Adrenal gland (tissue), 12 donors: ENCODE data around the gene NCR3LG1. TPM values are rescaled to one million over a fixed set of nuclear protein-coding genes. Genes with fewer than 3 reads are reported as not detected.
"Not testable (repeated sequence)": the region's sequence is repeated elsewhere in the genome, so short reads cannot be mapped to it uniquely, and the experiment has no call there.

ENCODE experiments used
- DNase-seq, 7 donors: peaks; one replicate each; pipeline ENCODE4 v3.0.0-alpha.2; 2019 to 2020
- H3K27ac ChIP-seq, 5 donors: fragments of 200-600 bp; sonication (generic) in 4 of 5; 1 replicate in 3 of 5; 2 replicates in 2 of 5; pipeline versions ENCODE4 v1.5.1 to v1.8.0; 2016 to 2020; ENCODE audit warnings: mild to moderate bottlenecking in 1 of 5
- H3K27me3 ChIP-seq: fragments of 200-600 bp; 2 replicates; pipeline ENCODE4 v1.8.0; 2021
- H3K36me3 ChIP-seq, 2 donors: fragments of 200-600 bp; replicated peaks in 1 of 2; 1 replicate in 1 of 2; 2 replicates in 1 of 2; pipeline versions ENCODE4 v1.5.1 to v1.8.0; 2018 to 2022
- H3K4me1 ChIP-seq, 2 donors: fragments of 200-600 bp; replicated peaks in 1 of 2; 1 replicate in 1 of 2; 2 replicates in 1 of 2; pipeline versions ENCODE4 v1.5.1 to v1.8.0; 2018 to 2021
- H3K4me3 ChIP-seq, 4 donors: fragments of 200-600 bp; sonication (generic) in 3 of 4; one replicate each; pipeline ENCODE4 v1.5.1; 2016 to 2018
- H3K9me3 ChIP-seq, 3 donors: fragments of 200-600 bp; sonication (generic) in 1 of 3; replicated peaks in 1 of 3; 1 replicate in 2 of 3; 2 replicates in 1 of 3; pipeline versions ENCODE4 v1.5.1 to v1.8.0; 2016 to 2021
- POLR2A ChIP-seq, 2 donors: fragments of 450-650 bp; IDR thresholded peaks; one replicate each; pipeline ENCODE4 v1.6.1; 2017; ENCODE audit warnings: antibody characterized with exemption in 2 of 2, mild to moderate bottlenecking in 2 of 2, moderate library complexity in 1 of 2
- WGBS, 4 donors: extraction: QIAGEN DNeasy Blood & Tissue Kit in 2 of 4; methylation state at CpG; one replicate each; pipeline versions ENCODE4 v1.1.5 to v1.1.7; 2013 to 2017; 5-methylcytosine and 5-hydroxymethylcytosine counted together
- intact Hi-C, 2 donors: fragments of 100-400 bp; cut with DNase I; formaldehyde crosslinking; loops; one replicate each; pipeline versions ENCODE4 v1.14.1 to v1.15.0; 2022 to 2023
- polyA plus RNA-seq, 3 donors: library from polyadenylated mRNA; stranded (reverse); fragments of 200-250 nt in 2 of 3; fragments of 350-450 nt in 1 of 3; fragmentation: Illumina TruSeq in 1 of 3; extraction: RNeasy Lipid Tissue Mini Kit (QIAGEN cat#74804) in 1 of 3; gene quantifications; one replicate each; pipeline ENCODE4 v1.2.3, GENCODE V29; 2013 to 2014
- total RNA-seq, 9 donors: library from RNA; depleted of rRNA in 4 of 9; stranded (reverse); fragments of >200 nt in 4 of 9; fragments of 120-200 nt in 1 of 9; fragmentation: NEBNext Ultra II Directional in 1 of 9; extraction: Animal tissue kit (Norgen Biotek cat#: 25700) in 1 of 9; gene quantifications; one replicate each; pipeline versions ENCODE4 v1.1.0 to v1.2.4, GENCODE V29; 2013 to 2023
- TF ChIP-seq, protein P1 (sequence below), 6 experiments: fragments of 450-650 bp in 4 of 6; fragments of 200-600 bp in 2 of 6; sonication (generic) in 1 of 6; IDR thresholded peaks; 1 replicate in 5 of 6; 2 replicates in 1 of 6; pipeline versions ENCODE4 v1.5.1 to v1.8.0; 2016 to 2021; ENCODE audit warnings: antibody characterized with exemption in 6 of 6, mild to moderate bottlenecking in 2 of 6, moderate library complexity in 1 of 6
- donor health status: healthy with polysubstance abuse.
- donor health status: Bipolar disorder and iron deficiency.
- donor health status: DM: yes; HTN: yes; CAD: no.
- donor health status: DM: no; HTN: no; CAD: no.
- donor health status: DM: no; HTN: no; CAD: no.
- donor health status: DM: yes; HTN: yes; CAD: no.

The NCR3LG1 gene
- total and polyA plus RNA-seq, 12 donors = 0.13 to 10.1 (median 1.4) TPM

DNA sequence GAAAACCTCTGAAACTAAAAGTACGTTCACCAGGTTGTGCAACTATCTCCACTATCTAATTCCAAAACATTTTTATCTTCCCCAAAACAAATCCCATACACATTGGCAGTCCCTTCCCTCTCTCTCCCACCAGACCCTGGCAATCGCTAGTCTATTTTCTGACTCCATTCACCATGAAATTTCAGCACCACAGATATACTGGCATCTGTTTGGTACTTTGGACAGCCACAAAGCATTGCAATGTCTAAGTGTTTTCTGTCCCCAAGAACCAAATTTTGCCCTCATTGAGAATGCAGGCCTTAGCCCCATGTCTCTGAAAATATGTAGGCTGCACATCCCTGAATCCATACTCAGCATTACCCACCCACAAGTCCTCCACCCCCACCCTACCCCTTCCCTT is 64.9 kb downstream of the NCR3LG1 start:
- no peak for DNase-seq
- no peak for TF ChIP-seq POLR2A (IDR thresholded peaks at IDR 0.05)
- TF ChIP-seq, protein P1, sequence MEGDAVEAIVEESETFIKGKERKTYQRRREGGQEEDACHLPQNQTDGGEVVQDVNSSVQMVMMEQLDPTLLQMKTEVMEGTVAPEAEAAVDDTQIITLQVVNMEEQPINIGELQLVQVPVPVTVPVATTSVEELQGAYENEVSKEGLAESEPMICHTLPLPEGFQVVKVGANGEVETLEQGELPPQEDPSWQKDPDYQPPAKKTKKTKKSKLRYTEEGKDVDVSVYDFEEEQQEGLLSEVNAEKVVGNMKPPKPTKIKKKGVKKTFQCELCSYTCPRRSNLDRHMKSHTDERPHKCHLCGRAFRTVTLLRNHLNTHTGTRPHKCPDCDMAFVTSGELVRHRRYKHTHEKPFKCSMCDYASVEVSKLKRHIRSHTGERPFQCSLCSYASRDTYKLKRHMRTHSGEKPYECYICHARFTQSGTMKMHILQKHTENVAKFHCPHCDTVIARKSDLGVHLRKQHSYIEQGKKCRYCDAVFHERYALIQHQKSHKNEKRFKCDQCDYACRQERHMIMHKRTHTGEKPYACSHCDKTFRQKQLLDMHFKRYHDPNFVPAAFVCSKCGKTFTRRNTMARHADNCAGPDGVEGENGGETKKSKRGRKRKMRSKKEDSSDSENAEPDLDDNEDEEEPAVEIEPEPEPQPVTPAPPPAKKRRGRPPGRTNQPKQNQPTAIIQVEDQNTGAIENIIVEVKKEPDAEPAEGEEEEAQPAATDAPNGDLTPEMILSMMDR (IDR thresholded peaks at IDR 0.05) = no peak
- Histone ChIP-seq H3K4me3 (no peak overlapping the region), H3K27me3 (no peaks in the 10 kb centered on the region), H3K27ac (no peak overlapping the region), H3K9me3 (no peaks in the 10 kb centered on the region), H3K36me3 (no peaks in the 10 kb centered on the region), H3K4me1 (no peaks in the 10 kb centered on the region)
- WGBS, 4 donors = 63 to 77% (median 69%) methylated on average over 2 of the region's 2 CpGs
- intact Hi-C loops = no loop called here

DNA sequence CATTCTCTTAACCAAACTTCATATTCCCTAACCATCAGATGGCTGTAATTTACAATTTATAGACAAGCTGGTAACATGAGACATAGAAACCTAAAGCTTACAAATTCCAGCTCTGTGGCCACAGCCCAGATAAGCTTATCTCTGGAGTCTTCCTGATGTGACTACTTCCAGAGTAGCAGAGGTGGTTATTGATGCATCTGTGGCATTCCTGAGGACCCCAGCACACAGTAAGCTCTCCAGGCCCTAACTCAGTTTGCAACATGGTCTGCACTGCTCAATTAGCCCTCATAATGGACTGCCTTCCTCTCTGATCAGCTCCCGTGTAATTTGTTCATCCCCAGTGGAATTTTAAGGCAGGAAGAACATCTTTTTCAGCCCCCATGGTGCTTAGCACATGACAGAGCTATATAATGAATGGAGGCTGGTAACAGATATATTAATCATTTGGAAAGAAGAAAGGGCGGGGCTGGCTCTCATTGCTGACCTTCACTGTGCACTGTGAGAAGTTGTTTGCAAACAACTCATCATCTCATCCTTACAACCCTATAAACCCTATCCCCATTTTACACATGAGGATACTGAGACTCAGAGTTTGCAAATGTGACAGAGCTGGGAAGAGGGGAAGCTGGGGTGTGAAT is 67.0 kb downstream of the NCR3LG1 start:
- Histone ChIP-seq H3K36me3 (no peaks in the 10 kb centered on the region), H3K9me3 (no peaks in the 10 kb centered on the region), H3K27me3 (no peaks in the 10 kb centered on the region), H3K4me3 (no peak overlapping the region), H3K27ac (no peak overlapping the region), H3K4me1 (no peaks in the 10 kb centered on the region)
- no peak for DNase-seq
- intact Hi-C loops = no loop called here
- 41 to 49% (median 47%) methylated on average over 2 of the region's 2 CpGs for WGBS, 4 donors
- TF ChIP-seq POLR2A (IDR thresholded peaks at IDR 0.05) = no peak
- TF ChIP-seq, protein P1 (IDR thresholded peaks at IDR 0.05) = no peak

DNA sequence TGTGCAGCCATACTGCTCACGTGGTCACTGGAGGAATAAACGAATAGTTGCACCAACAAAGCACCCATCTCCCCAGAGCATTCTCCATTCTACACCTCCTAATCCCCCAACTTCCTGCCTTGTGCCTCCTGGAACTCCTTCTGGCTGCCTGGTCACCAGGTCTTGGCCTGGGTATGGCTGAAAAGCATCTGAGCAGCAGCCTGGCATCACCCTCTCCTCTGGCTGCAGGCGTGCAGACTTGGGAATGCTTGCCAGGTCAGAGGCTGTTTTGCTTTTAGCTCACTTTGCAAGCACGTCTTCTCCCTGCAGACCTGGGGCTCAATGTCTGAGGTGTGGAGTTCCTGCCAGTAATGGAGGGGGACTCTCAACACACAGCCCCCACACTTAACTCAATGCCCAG is 70.2 kb downstream of the NCR3LG1 start:
- intact Hi-C loops = no loop called here
- H3K27ac ChIP-seq = no peak overlapping the region
- H3K4me1 ChIP-seq = no peaks in the 10 kb centered on the region
- no peak for TF ChIP-seq POLR2A (IDR thresholded peaks at IDR 0.05)
- TF ChIP-seq, protein P1 (IDR thresholded peaks at IDR 0.05) = no peak
- DNase-seq = no peak
- no peaks in the 10 kb centered on the region for H3K27me3 ChIP-seq
- no peak overlapping the region for H3K4me3 ChIP-seq
- H3K36me3 ChIP-seq = no peaks in the 10 kb centered on the region
- 43 to 73% (median 50%) methylated on average over 3 to 4 of the region's 4 CpGs for WGBS, 4 donors
- H3K9me3 ChIP-seq = no peaks in the 10 kb centered on the region

DNA sequence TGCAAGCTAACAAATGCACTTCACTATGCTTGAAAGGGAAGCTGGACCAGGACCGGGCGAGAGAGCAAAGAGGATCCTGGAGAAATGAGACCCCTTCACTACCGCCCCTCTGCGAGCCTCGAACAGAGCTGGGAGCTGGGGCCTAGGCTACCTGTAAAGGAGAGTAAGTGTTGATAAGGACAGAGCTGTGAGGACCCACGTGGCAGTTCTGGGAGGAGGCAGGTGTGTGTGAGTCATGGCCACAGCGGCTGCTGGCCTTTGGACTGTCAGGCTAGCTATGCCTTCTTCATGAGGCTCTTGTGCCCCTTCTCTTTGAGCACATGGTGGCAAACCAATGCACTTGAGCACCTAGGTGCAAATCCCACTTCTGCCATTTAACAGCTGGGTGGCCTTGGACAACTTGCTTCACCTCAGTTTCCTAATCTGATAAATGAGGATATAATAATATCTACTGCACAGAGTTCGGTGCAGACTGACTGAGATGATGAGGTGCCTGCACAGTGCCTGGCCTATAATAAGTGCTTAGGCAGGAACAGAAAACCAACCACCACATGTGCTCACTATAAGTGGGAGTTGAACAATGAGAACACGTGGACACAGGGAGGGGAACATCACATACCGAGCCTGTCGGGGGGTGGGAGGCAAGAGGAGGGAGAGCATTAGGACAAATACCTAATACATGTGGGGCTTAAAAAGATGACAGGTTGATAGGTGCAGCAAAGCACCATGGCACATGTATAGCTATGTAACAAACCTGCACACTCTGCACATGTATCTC is 72.1 kb downstream of the NCR3LG1 start:
- no peaks in the 10 kb centered on the region for H3K4me1 ChIP-seq
- no peaks in the 10 kb centered on the region for H3K9me3 ChIP-seq
- WGBS, 4 donors = 74 to 88% (median 79%) methylated on average over 10 to 11 of the region's 11 CpGs
- TF ChIP-seq, protein P1 (IDR thresholded peaks at IDR 0.05) = no peak
- no peak for TF ChIP-seq POLR2A (IDR thresholded peaks at IDR 0.05)
- no peak overlapping the region for H3K27ac ChIP-seq
- H3K27me3 ChIP-seq = no peaks in the 10 kb centered on the region
- no peak for DNase-seq
- no peak overlapping the region for H3K4me3 ChIP-seq
- intact Hi-C loops = no loop called here
- no peaks in the 10 kb centered on the region for H3K36me3 ChIP-seq

DNA sequence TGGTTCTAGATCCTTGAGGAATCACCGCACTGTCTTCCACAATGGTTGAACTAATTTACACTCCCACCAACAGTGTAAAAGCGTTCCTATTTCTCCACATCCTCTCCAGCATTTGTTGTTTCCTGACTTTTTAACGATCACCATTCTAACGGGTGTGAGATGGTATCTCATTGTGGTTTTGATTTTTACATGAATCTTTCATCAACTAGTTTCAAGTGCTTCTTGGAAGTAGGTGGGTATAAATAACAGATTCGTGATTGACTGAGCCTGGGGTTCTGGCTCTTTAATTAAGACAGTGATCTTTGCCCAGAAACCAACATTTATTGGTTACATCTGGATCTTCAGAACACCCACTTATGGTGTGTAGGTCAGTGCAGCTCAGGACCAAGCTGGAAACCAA is 74.6 kb downstream of the NCR3LG1 start:
- H3K4me1 ChIP-seq, H3K27ac ChIP-seq, DNase-seq, H3K36me3 ChIP-seq, H3K4me3 ChIP-seq, H3K27me3 ChIP-seq, H3K9me3 ChIP-seq, intact Hi-C loops: not testable (repeated sequence)
- WGBS, 4 donors = 62 to 77% (median 69%) methylated on average over 4 to 5 of the region's 5 CpGs
